Measurements from ENCODE around the gene TMEM135. TPM values are rescaled to one million over a fixed set of nuclear protein-coding genes. Genes with fewer than 3 reads are reported as not detected.

Gene TMEM135
- total RNA-seq, 1 experiment from 2014 or later: 65.5 TPM

- DNase-seq (ENCODE audit: low read depth, low spot score): no peak
- TF ChIP-seq REST (IDR thresholded peaks at IDR 0.05; ENCODE audit: insufficient read depth in 1 of 2, low read depth in 2 of 2, low read length in 1 of 2): no peak
- TF ChIP-seq SIN3A (IDR thresholded peaks at IDR 0.05; ENCODE audit: borderline replicate concordance, insufficient read depth, low read depth, low read length): no peak
- TF ChIP-seq, protein P1, sequence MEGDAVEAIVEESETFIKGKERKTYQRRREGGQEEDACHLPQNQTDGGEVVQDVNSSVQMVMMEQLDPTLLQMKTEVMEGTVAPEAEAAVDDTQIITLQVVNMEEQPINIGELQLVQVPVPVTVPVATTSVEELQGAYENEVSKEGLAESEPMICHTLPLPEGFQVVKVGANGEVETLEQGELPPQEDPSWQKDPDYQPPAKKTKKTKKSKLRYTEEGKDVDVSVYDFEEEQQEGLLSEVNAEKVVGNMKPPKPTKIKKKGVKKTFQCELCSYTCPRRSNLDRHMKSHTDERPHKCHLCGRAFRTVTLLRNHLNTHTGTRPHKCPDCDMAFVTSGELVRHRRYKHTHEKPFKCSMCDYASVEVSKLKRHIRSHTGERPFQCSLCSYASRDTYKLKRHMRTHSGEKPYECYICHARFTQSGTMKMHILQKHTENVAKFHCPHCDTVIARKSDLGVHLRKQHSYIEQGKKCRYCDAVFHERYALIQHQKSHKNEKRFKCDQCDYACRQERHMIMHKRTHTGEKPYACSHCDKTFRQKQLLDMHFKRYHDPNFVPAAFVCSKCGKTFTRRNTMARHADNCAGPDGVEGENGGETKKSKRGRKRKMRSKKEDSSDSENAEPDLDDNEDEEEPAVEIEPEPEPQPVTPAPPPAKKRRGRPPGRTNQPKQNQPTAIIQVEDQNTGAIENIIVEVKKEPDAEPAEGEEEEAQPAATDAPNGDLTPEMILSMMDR (IDR thresholded peaks at IDR 0.05): no peak
- TF ChIP-seq TCF7L2 (IDR thresholded peaks at IDR 0.05; ENCODE audit: low read depth, low read length): no peak
- TF ChIP-seq POLR2AphosphoS5 (IDR thresholded peaks at IDR 0.05; ENCODE audit: low read depth, low read length): no peak
- no TSS peak for BruUV-seq (replicated peaks)
- in situ Hi-C loops (cut with HindIII; ENCODE audit: low pct_unique_long_range_greater_than_20kb, low sequenced_read_pairs): no loop called here
- POLR2A ChIA-PET: no interaction called here
- no peak overlapping the region for H3K27ac ChIP-seq (ENCODE audit: low read length)
- H3K9me3 ChIP-seq (ENCODE audit: control insufficient read depth, insufficient read depth, low read depth, low read length): peaks cover 11% of the 10 kb centered on the region
- no peak overlapping the region for H3K4me3 ChIP-seq (ENCODE audit: low read depth in 2 of 2, low read length in 2 of 2)
- CTCF ChIA-PET: no interaction called here
- no peaks in the 10 kb centered on the region for H3K27me3 ChIP-seq (ENCODE audit: control insufficient read depth, insufficient read depth, low read length)
- intact Hi-C loops (cut with micrococcal nuclease; ENCODE audit: unreplicated experiment): no loop called here
- H3K4me1 ChIP-seq (ENCODE audit: control insufficient read depth, insufficient read depth, low read length): no peaks in the 10 kb centered on the region
- H3K36me3 ChIP-seq (ENCODE audit: control insufficient read depth, insufficient read depth, low read length): no peaks in the 10 kb centered on the region
- ATAC-seq: no peak
Observed at GRCh38 chr11:87236368-87236767, 198.6 kb downstream of the TMEM135 start.

GRCh38 chr11:87239001-87239400 lies 201.3 kb downstream of the TMEM135 start:
- in situ Hi-C loops (cut with HindIII; ENCODE audit: low pct_unique_long_range_greater_than_20kb, low sequenced_read_pairs) (no loop called here), intact Hi-C loops (cut with micrococcal nuclease; ENCODE audit: unreplicated experiment) (no loop called here)
- no peaks in the 10 kb centered on the region for H3K9me3 ChIP-seq (ENCODE audit: control insufficient read depth, insufficient read depth, low read depth, low read length)
- ATAC-seq (no peak), DNase-seq (ENCODE audit: low read depth, low spot score) (no peak)
- ChIA-PET POLR2A (no interaction called here), CTCF (no interaction called here)
- H3K27ac ChIP-seq (ENCODE audit: low read length): no peak overlapping the region
- TSS peak; percentile 6 for BruUV-seq (replicated peaks)
- H3K4me3 ChIP-seq (ENCODE audit: low read depth in 2 of 2, low read length in 2 of 2): no peak overlapping the region
- H3K27me3 ChIP-seq (ENCODE audit: control insufficient read depth, insufficient read depth, low read length): no peaks in the 10 kb centered on the region
- TF ChIP-seq REST (IDR thresholded peaks at IDR 0.05; ENCODE audit: insufficient read depth in 1 of 2, low read depth in 2 of 2, low read length in 1 of 2) (no peak), POLR2AphosphoS5 (IDR thresholded peaks at IDR 0.05; ENCODE audit: low read depth, low read length) (no peak), TCF7L2 (IDR thresholded peaks at IDR 0.05; ENCODE audit: low read depth, low read length) (no peak)
- TF ChIP-seq, protein P1 (IDR thresholded peaks at IDR 0.05): no peak
- no peaks in the 10 kb centered on the region for H3K36me3 ChIP-seq (ENCODE audit: control insufficient read depth, insufficient read depth, low read length)
- no peaks in the 10 kb centered on the region for H3K4me1 ChIP-seq (ENCODE audit: control insufficient read depth, insufficient read depth, low read length)
